ENCODE data around the gene CHN2. TPM values are rescaled to one million over a fixed set of nuclear protein-coding genes. Genes with fewer than 3 reads are reported as not detected.

Gene CHN2
- total RNA-seq, 1 experiment from 2014 or later, result 18.8 TPM

DNA sequence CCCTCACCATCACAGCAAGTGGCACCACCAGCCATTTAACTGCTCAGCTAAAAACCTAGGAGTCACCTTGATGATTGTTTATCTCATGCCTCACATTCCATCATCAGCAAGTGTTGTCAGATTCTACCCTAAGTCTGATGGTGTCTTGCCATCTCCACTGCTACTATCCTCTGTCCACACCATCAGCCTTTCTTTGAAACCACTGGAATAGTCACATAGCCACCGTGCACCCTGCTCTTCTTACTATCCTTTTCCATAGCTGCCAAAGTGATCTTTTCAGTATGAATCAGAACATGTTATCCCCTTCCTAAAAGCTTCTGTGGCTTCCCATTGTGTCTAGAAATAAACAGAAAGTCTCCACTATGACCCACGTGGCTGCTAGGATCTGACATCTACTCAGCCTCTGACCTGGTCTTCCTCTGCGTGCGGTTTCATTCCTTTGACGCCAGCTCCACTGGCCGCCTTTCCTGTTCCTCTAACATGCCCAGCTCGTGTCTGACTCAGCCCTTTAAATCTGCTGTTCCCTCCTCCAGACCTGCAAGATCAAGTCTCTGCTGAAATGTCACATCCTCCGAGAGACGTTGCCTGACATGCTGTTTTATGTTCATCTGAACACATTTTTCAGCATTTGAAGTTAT is 16.5 kb upstream of the CHN2 start:
- no peaks in the 10 kb centered on the region for H3K9me3 Mint-ChIP-seq (ENCODE audit: unreplicated experiment)
- Histone ChIP-seq H3K27me3 (replicated peaks; ENCODE audit: control insufficient read depth, insufficient read depth, low read length) (no peaks in the 10 kb centered on the region), H3K4me3 (ENCODE audit: low read depth, low read length) (no peak overlapping the region), H3K36me3 (ENCODE audit: control insufficient read depth, insufficient read depth, low read length) (no peaks in the 10 kb centered on the region), H3K9me3 (no peaks in the 10 kb centered on the region), H3K4me1 (no peaks in the 10 kb centered on the region)
- intact Hi-C loops (cut with micrococcal nuclease; ENCODE audit: unreplicated experiment), result no loop called here
- TF ChIP-seq, protein P1, sequence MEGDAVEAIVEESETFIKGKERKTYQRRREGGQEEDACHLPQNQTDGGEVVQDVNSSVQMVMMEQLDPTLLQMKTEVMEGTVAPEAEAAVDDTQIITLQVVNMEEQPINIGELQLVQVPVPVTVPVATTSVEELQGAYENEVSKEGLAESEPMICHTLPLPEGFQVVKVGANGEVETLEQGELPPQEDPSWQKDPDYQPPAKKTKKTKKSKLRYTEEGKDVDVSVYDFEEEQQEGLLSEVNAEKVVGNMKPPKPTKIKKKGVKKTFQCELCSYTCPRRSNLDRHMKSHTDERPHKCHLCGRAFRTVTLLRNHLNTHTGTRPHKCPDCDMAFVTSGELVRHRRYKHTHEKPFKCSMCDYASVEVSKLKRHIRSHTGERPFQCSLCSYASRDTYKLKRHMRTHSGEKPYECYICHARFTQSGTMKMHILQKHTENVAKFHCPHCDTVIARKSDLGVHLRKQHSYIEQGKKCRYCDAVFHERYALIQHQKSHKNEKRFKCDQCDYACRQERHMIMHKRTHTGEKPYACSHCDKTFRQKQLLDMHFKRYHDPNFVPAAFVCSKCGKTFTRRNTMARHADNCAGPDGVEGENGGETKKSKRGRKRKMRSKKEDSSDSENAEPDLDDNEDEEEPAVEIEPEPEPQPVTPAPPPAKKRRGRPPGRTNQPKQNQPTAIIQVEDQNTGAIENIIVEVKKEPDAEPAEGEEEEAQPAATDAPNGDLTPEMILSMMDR (IDR thresholded peaks at IDR 0.05; ENCODE audit: insufficient read depth in 1 of 2, low read depth in 1 of 2, low read length in 1 of 2, severe bottlenecking in 1 of 2, unreplicated experiment in 1 of 2), result no peak
- ChIA-PET CTCF (interaction anchor here (0.6 to 0.7 kb wide), 2 partner anchors 10 to 12 kb away, joined by 3 to 5 read pairs; no protein-coding TSS in a partner anchor), POLR2A (no interaction called here)
- no peak overlapping the region for H3K27ac Mint-ChIP-seq (ENCODE audit: unreplicated experiment)
- no peaks in the 10 kb centered on the region for H3K27me3 Mint-ChIP-seq (ENCODE audit: insufficient read depth, unreplicated experiment)
- no peaks in the 10 kb centered on the region for H3K36me3 Mint-ChIP-seq (ENCODE audit: insufficient read depth, unreplicated experiment)
- BruUV-seq (replicated peaks), result no TSS peak
- no peak for DNase-seq
- H3K4me3 Mint-ChIP-seq (ENCODE audit: unreplicated experiment), result no peak overlapping the region
- H3K4me1 Mint-ChIP-seq (ENCODE audit: low read depth, unreplicated experiment), result peaks cover 8% of the 10 kb centered on the region

DNA sequence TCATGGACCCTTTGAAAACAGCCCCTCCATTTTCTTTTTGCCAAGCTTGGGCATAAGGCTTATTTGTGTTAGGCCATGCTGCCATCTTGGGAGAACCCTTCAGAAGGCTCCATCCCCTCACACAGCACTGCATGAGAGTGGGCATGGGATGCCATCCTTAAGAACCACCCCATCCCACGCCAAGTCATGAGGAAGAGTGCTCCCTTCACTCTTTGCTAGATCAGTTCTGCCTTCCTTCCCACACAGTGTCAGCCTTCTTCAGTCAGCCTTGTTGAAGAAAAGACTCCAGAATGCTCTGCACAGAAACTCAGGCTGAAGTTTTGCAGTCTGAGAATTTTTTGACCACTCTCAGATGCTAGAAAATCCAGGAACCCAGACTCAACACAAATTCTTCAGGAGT is 15.5 kb upstream of the CHN2 start:
- no peaks in the 10 kb centered on the region for H3K9me3 Mint-ChIP-seq (ENCODE audit: unreplicated experiment)
- no peak for DNase-seq
- intact Hi-C loops (cut with micrococcal nuclease; ENCODE audit: unreplicated experiment), result no loop called here
- no peaks in the 10 kb centered on the region for H3K27me3 Mint-ChIP-seq (ENCODE audit: insufficient read depth, unreplicated experiment)
- POLR2A ChIA-PET, result no interaction called here
- H3K36me3 Mint-ChIP-seq (ENCODE audit: insufficient read depth, unreplicated experiment), result no peaks in the 10 kb centered on the region
- no peaks in the 10 kb centered on the region for H3K36me3 ChIP-seq (ENCODE audit: control insufficient read depth, insufficient read depth, low read length)
- H3K27ac Mint-ChIP-seq (ENCODE audit: unreplicated experiment), result no peak overlapping the region
- H3K9me3 ChIP-seq, result 0 out of 2 replicates have a peak, but pooled peaks cover 3% of the 10 kb centered on the region
- H3K4me3 ChIP-seq (ENCODE audit: low read depth, low read length), result no peak overlapping the region
- H3K4me1 Mint-ChIP-seq (ENCODE audit: low read depth, unreplicated experiment), result peaks cover 8% of the 10 kb centered on the region
- TF ChIP-seq, protein P1 (IDR thresholded peaks at IDR 0.05; ENCODE audit: insufficient read depth in 1 of 2, low read depth in 1 of 2, low read length in 1 of 2, severe bottlenecking in 1 of 2, unreplicated experiment in 1 of 2), result no peak
- H3K4me3 Mint-ChIP-seq (ENCODE audit: unreplicated experiment), result no peak overlapping the region
- CTCF ChIA-PET, result no interaction called here
- no peaks in the 10 kb centered on the region for H3K27me3 ChIP-seq (replicated peaks; ENCODE audit: control insufficient read depth, insufficient read depth, low read length)
- no TSS peak for BruUV-seq (replicated peaks)
- H3K4me1 ChIP-seq, result no peaks in the 10 kb centered on the region

DNA sequence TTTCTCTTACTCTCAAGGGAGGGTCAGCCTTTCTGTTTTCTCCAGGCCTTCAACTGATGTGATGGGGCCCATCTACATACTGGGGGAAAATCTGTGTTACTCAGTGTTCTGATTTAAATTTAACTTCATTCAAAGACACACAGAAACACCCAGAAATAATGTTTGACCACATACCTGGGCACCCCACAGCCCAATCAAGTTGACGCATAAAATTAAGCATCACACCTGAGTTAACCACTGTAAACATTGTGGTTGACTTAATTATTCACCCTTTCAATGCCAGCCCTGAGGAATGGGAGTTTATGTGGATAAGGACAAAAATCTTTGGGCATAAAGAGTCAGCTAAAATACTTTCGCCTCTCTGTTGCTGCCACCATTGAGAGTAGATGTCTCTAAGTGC is 10.0 kb upstream of the CHN2 start:
- H3K4me3 Mint-ChIP-seq (ENCODE audit: unreplicated experiment), result no peak overlapping the region
- Histone ChIP-seq H3K4me3 (ENCODE audit: low read depth, low read length) (no peak overlapping the region), H3K4me1 (peaks cover 1% of the 10 kb centered on the region; the same call in 1 of the 2 replicates), H3K36me3 (ENCODE audit: control insufficient read depth, insufficient read depth, low read length) (no peaks in the 10 kb centered on the region), H3K27me3 (replicated peaks; ENCODE audit: control insufficient read depth, insufficient read depth, low read length) (no peaks in the 10 kb centered on the region), H3K9me3 (0 out of 2 replicates have a peak, but pooled peaks cover 3% of the 10 kb centered on the region)
- TF ChIP-seq, protein P1 (IDR thresholded peaks at IDR 0.05; ENCODE audit: insufficient read depth in 1 of 2, low read depth in 1 of 2, low read length in 1 of 2, severe bottlenecking in 1 of 2, unreplicated experiment in 1 of 2), result no peak
- no TSS peak for BruUV-seq (replicated peaks)
- H3K4me1 Mint-ChIP-seq (ENCODE audit: low read depth, unreplicated experiment), result no peaks in the 10 kb centered on the region
- POLR2A ChIA-PET, result no interaction called here
- no peak overlapping the region for H3K27ac Mint-ChIP-seq (ENCODE audit: unreplicated experiment)
- no peak for DNase-seq
- no peaks in the 10 kb centered on the region for H3K9me3 Mint-ChIP-seq (ENCODE audit: unreplicated experiment)
- CTCF ChIA-PET, result no interaction called here
- intact Hi-C loops (cut with micrococcal nuclease; ENCODE audit: unreplicated experiment), result no loop called here
- H3K27me3 Mint-ChIP-seq (ENCODE audit: insufficient read depth, unreplicated experiment), result no peaks in the 10 kb centered on the region
- no peaks in the 10 kb centered on the region for H3K36me3 Mint-ChIP-seq (ENCODE audit: insufficient read depth, unreplicated experiment)

Data from Caco-2 (cell line).